Activated naive CD4-positive, alpha-beta T cell treated with anti-CD3 and anti-CD28 coated beads, Interleukin-2, amount 10 ng/mL, durations not matched to agents 7 days and 5 days (primary cell): ENCODE data around the gene ADCY2.
A peak's percentile ranks its signal among the peaks of the same experiment; 100 is the strongest.

Experiments
- CTCF ChIA-PET: fragments of 350-600 bp; sonication (Branson Sonifier 250); formaldehyde crosslinking; loops from one replicate; lab custom pipeline; 2021; ENCODE audit warnings: antibody characterized with exemption; lab: Charles Lee
- DNase-seq: peaks from one replicate; pipeline ENCODE4 v3.0.0-alpha.2; 2020
- H3K27ac Mint-ChIP-seq: one replicate; pipeline ENCODE4 v1.8.0; 2021; ENCODE audit warnings: mild to moderate bottlenecking, moderate library complexity, mixed read lengths
- H3K27me3 Mint-ChIP-seq: one replicate; pipeline ENCODE4 v1.8.0; 2021; ENCODE audit warnings: mild to moderate bottlenecking, mixed read lengths
- H3K36me3 Mint-ChIP-seq: one replicate; pipeline ENCODE4 v1.8.0; 2021; ENCODE audit warnings: mixed read lengths
- H3K4me1 Mint-ChIP-seq: one replicate; pipeline ENCODE4 v1.8.0; 2021; ENCODE audit warnings: mixed read lengths
- H3K4me3 Mint-ChIP-seq: one replicate; pipeline ENCODE4 v1.8.0; 2021; ENCODE audit warnings: mild to moderate bottlenecking, moderate library complexity, mixed read lengths
- H3K9me3 Mint-ChIP-seq: one replicate; pipeline ENCODE4 v1.8.0; 2021; ENCODE audit warnings: mixed read lengths

ADCY2 gene

GRCh38 chr5:7741415-7742065 lies 345.6 kb downstream of the ADCY2 start:
- H3K9me3 Mint-ChIP-seq = no peaks in the 10 kb centered on the region
- H3K4me1 Mint-ChIP-seq = no peaks in the 10 kb centered on the region
- no peak overlapping the region for H3K27ac Mint-ChIP-seq
- CTCF ChIA-PET = no interaction called here
- no peak for DNase-seq
- no peak overlapping the region for H3K4me3 Mint-ChIP-seq
- peaks cover 3% of the 10 kb centered on the region for H3K27me3 Mint-ChIP-seq
- no peaks in the 10 kb centered on the region for H3K36me3 Mint-ChIP-seq

GRCh38 chr5:7742241-7742656 lies 346.3 kb downstream of the ADCY2 start:
- no peaks in the 10 kb centered on the region for H3K9me3 Mint-ChIP-seq
- no peaks in the 10 kb centered on the region for H3K36me3 Mint-ChIP-seq
- H3K27ac Mint-ChIP-seq = no peak overlapping the region
- DNase-seq = no peak
- CTCF ChIA-PET = no interaction called here
- H3K4me1 Mint-ChIP-seq = no peaks in the 10 kb centered on the region
- peaks cover 3% of the 10 kb centered on the region for H3K27me3 Mint-ChIP-seq
- no peak overlapping the region for H3K4me3 Mint-ChIP-seq

DNA sequence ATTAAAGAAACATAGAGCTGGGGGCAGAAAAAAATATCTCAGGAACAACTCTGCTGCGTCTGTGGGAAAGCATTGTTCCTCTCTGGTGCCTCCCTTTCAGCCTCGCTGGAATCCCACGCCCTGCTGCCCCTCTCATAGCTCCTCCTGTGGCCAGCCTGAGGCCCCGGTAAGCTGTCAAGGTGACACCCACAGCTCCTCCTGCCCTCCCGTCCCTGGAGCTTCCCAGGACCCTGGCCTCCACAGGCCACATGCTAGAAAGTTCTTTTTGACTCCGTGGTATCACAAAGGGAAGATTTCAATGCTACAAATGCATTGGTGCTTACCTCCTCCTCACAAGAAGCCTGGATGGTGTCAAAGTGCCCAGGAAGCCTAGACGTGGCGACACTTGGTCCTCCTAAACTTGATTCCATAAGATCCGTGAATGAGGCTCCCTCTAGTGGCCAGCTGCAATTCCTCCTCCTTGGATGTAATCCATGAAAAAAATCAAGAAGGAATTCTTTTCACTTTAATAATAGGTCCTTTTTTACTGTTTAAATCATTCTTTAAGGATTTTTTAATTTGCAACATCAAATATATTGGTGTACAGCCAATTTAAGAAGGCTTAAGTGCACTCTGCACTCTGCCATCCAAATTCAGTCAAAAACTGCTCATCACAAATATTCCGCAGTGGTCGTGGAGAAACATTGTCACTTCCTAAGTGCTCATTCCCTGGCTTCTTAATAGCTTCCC lies 350.1 kb downstream of the ADCY2 start:
- Mint-ChIP-seq H3K27me3 (peaks cover 3% of the 10 kb centered on the region), H3K4me3 (no peak overlapping the region), H3K36me3 (no peaks in the 10 kb centered on the region), H3K27ac (no peak overlapping the region), H3K9me3 (no peaks in the 10 kb centered on the region), H3K4me1 (no peaks in the 10 kb centered on the region)
- DNase-seq = peak; percentile 63
- CTCF ChIA-PET = interaction anchor here (0.7 to 3.1 kb wide), 7 partner anchors 9 to 929 kb away, joined by 3 to 17 read pairs (median 4); no protein-coding TSS in a partner anchor

DNA sequence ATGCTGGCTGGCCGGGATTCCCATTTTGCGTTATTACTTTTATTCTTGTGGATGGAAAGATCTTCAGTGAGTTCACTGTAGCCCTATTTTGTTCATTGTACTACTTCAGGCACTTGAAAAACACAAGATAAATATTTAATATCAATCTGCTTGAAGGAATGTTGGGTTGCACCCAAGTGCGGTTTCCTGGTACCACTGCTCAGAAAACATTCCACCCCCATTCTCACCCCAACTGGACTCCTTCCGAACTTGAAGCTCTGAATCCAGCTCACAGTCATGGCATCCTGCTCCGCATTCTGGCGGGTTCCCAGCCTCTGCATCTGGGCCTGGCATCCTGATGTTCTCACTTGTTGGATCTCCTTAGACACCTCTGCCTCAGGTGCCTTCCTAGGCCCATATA lies 351.8 kb downstream of the ADCY2 start:
- Mint-ChIP-seq H3K4me3 (no peak overlapping the region), H3K27me3 (peaks cover 7% of the 10 kb centered on the region), H3K4me1 (no peaks in the 10 kb centered on the region), H3K36me3 (no peaks in the 10 kb centered on the region), H3K27ac (no peak overlapping the region), H3K9me3 (no peaks in the 10 kb centered on the region)
- DNase-seq = no peak
- CTCF ChIA-PET = interaction anchor here (1.1 to 3.1 kb wide), 2 partner anchors 7 to 58 kb away, joined by 3 to 13 read pairs; no protein-coding TSS in a partner anchor

- no peaks in the 10 kb centered on the region for H3K9me3 Mint-ChIP-seq
- no peak for DNase-seq
- no peaks in the 10 kb centered on the region for H3K4me1 Mint-ChIP-seq
- peaks cover 15% of the 10 kb centered on the region for H3K27me3 Mint-ChIP-seq
- no peaks in the 10 kb centered on the region for H3K36me3 Mint-ChIP-seq
- no peak overlapping the region for H3K27ac Mint-ChIP-seq
- CTCF ChIA-PET = interaction anchor here (0.6 kb wide), 1 partner anchor 167 kb away, joined by 3 read pairs; no protein-coding TSS in a partner anchor
- H3K4me3 Mint-ChIP-seq = no peak overlapping the region
Observed at GRCh38 chr5:7749626-7750025, 353.7 kb downstream of the ADCY2 start.

- no peaks in the 10 kb centered on the region for H3K4me1 Mint-ChIP-seq
- CTCF ChIA-PET = interaction anchor here (0.6 to 1.0 kb wide), 2 partner anchors 429 to 492 kb away, joined by 3 read pairs; no protein-coding TSS in a partner anchor
- DNase-seq = no peak
- H3K27me3 Mint-ChIP-seq = peaks cover 16% of the 10 kb centered on the region
- H3K36me3 Mint-ChIP-seq = no peaks in the 10 kb centered on the region
- H3K4me3 Mint-ChIP-seq = no peak overlapping the region
- no peak overlapping the region for H3K27ac Mint-ChIP-seq
- no peaks in the 10 kb centered on the region for H3K9me3 Mint-ChIP-seq
Observed at GRCh38 chr5:7751874-7752273, 355.9 kb downstream of the ADCY2 start.

GRCh38 chr5:7753181-7753580 lies 357.2 kb downstream of the ADCY2 start:
- Mint-ChIP-seq H3K36me3 (no peaks in the 10 kb centered on the region), H3K4me1 (no peaks in the 10 kb centered on the region), H3K27ac (no peak overlapping the region), H3K9me3 (no peaks in the 10 kb centered on the region), H3K4me3 (no peak overlapping the region), H3K27me3 (peaks cover 24% of the 10 kb centered on the region)
- CTCF ChIA-PET = interaction anchor here (0.7 to 2.7 kb wide), 2 partner anchors 933 to 1454 kb away, joined by 3 to 8 read pairs; no protein-coding TSS in a partner anchor
- DNase-seq = no peak

DNA sequence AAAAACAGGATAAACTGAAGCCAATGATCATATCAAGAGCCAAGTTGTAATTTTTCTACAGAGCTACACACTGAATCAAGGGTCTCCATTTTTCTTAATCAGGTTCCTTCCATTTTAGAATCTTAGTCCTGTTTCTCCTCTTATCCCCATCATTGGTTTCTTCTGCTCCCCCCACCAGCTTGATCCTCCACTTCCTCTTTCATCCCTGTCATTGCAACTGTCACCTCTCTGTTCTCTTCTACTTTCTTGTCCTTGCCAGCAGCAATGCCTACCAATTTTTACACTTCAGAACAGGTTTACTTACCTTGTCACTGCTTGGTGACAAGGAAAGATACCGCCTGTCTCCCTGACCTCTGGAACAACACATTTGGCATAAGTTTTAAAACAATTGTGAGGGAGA lies 357.7 kb downstream of the ADCY2 start:
- Mint-ChIP-seq H3K9me3 (no peaks in the 10 kb centered on the region), H3K27ac (no peak overlapping the region), H3K27me3 (peaks cover 28% of the 10 kb centered on the region), H3K4me1 (no peaks in the 10 kb centered on the region), H3K36me3 (no peaks in the 10 kb centered on the region), H3K4me3 (no peak overlapping the region)
- DNase-seq = no peak
- CTCF ChIA-PET = interaction anchor here (2.0 to 2.8 kb wide), 3 partner anchors 8 to 933 kb away, joined by 5 to 13 read pairs (median 8); no protein-coding TSS in a partner anchor

- no peak overlapping the region for H3K4me3 Mint-ChIP-seq
- H3K4me1 Mint-ChIP-seq = no peaks in the 10 kb centered on the region
- peaks cover 28% of the 10 kb centered on the region for H3K27me3 Mint-ChIP-seq
- no peaks in the 10 kb centered on the region for H3K36me3 Mint-ChIP-seq
- H3K27ac Mint-ChIP-seq = no peak overlapping the region
- no peak for DNase-seq
- CTCF ChIA-PET = interaction anchor here (0.7 to 2.8 kb wide), 5 partner anchors 8 to 989 kb away, joined by 3 to 13 read pairs (median 5); no protein-coding TSS in a partner anchor
- no peaks in the 10 kb centered on the region for H3K9me3 Mint-ChIP-seq
Observed at GRCh38 chr5:7754490-7754889, 358.6 kb downstream of the ADCY2 start.

- Mint-ChIP-seq H3K4me3 (no peak overlapping the region), H3K36me3 (no peaks in the 10 kb centered on the region), H3K4me1 (no peaks in the 10 kb centered on the region), H3K27ac (no peak overlapping the region), H3K27me3 (peaks cover 31% of the 10 kb centered on the region), H3K9me3 (no peaks in the 10 kb centered on the region)
- CTCF ChIA-PET = interaction anchor here (0.6 to 2.8 kb wide), 8 partner anchors 9 to 976 kb away, joined by 3 to 13 read pairs (median 4); no protein-coding TSS in a partner anchor
- DNase-seq = peak; percentile 60
Observed at GRCh38 chr5:7754997-7755596, 359.2 kb downstream of the ADCY2 start.

GRCh38 chr5:7755958-7756357 lies 360.0 kb downstream of the ADCY2 start:
- H3K27me3 Mint-ChIP-seq = peaks cover 33% of the 10 kb centered on the region
- H3K4me1 Mint-ChIP-seq = no peaks in the 10 kb centered on the region
- H3K9me3 Mint-ChIP-seq = no peaks in the 10 kb centered on the region
- DNase-seq = no peak
- CTCF ChIA-PET = interaction anchor here (0.6 to 2.8 kb wide), 5 partner anchors 10 to 977 kb away, joined by 3 to 13 read pairs (median 3); no protein-coding TSS in a partner anchor
- H3K4me3 Mint-ChIP-seq = no peak overlapping the region
- H3K36me3 Mint-ChIP-seq = no peaks in the 10 kb centered on the region
- no peak overlapping the region for H3K27ac Mint-ChIP-seq

GRCh38 chr5:7756453-7756852 lies 360.5 kb downstream of the ADCY2 start:
- H3K27me3 Mint-ChIP-seq = peaks cover 33% of the 10 kb centered on the region
- no peaks in the 10 kb centered on the region for H3K9me3 Mint-ChIP-seq
- H3K4me3 Mint-ChIP-seq = no peak overlapping the region
- no peaks in the 10 kb centered on the region for H3K4me1 Mint-ChIP-seq
- CTCF ChIA-PET = interaction anchor here (2.8 kb wide), 1 partner anchor 10 kb away, joined by 13 read pairs; no protein-coding TSS in a partner anchor
- H3K36me3 Mint-ChIP-seq = no peaks in the 10 kb centered on the region
- DNase-seq = no peak
- no peak overlapping the region for H3K27ac Mint-ChIP-seq

DNA sequence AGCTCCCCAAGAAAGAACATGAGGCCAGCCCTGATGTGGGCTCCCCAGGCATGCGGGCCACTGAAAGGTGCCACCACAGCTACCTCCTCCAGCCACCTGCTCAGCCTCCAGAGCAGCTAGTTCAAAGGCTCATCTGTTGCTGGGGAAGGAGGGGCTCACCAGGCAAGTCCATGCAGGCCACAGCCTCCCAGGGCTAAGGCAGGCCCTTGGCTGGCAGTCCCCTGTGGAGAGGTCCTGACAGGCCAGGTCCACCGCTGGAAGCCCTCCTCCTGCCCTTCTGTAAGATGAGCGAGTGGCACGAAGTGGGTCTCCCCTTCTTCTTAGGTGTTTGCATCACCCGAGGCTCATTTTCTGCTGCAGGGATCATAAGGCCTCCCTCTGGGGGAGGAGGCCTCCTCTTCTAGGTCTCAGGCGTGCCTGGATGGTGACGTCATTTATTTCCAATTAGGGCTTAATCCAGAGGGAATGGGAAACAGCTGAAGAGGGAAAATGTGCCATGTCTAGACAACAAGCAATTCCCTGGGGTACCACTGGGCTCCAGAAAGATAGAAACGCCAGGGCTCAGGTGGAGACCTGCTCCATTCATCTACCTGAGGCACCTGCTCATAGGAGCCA lies 363.4 kb downstream of the ADCY2 start:
- Mint-ChIP-seq H3K27ac (no peak overlapping the region), H3K4me1 (no peaks in the 10 kb centered on the region), H3K4me3 (no peak overlapping the region), H3K9me3 (no peaks in the 10 kb centered on the region), H3K36me3 (no peaks in the 10 kb centered on the region), H3K27me3 (peaks cover 21% of the 10 kb centered on the region)
- no peak for DNase-seq
- CTCF ChIA-PET = no interaction called here
